Nephron (organoid): ENCODE results near the gene IL17RA.
A peak's percentile ranks its signal among the peaks of the same experiment; 100 is the strongest.

Experiments
- H3K27ac Mint-ChIP-seq, 3 experiments: 2 replicates each; pipeline ENCODE4 v1.8.0; 2020; ENCODE audit warnings: mixed read lengths in 3 of 3, mild to moderate bottlenecking in 2 of 3, moderate library complexity in 1 of 3
- H3K27me3 Mint-ChIP-seq: 2 replicates; pipeline ENCODE4 v1.8.0; 2021; ENCODE audit warnings: low read depth, mild to moderate bottlenecking, moderate library complexity, mixed read lengths
- H3K36me3 Mint-ChIP-seq: 2 replicates; pipeline ENCODE4 v1.8.0; 2020; ENCODE audit warnings: low read depth, mixed read lengths
- H3K4me1 Mint-ChIP-seq: 2 replicates; pipeline ENCODE4 v1.8.0; 2020; ENCODE audit warnings: mixed read lengths
- H3K4me3 Mint-ChIP-seq, 3 experiments: 2 replicates each; pipeline ENCODE4 v1.8.0; 2020; ENCODE audit warnings: mild to moderate bottlenecking in 3 of 3, mixed read lengths in 3 of 3, moderate library complexity in 2 of 3
- H3K9me3 Mint-ChIP-seq: 2 replicates; pipeline ENCODE4 v1.8.0; 2020; ENCODE audit warnings: mixed read lengths
- CTCF ChIP-seq, 3 experiments: fragments of 200-600 bp; sonication (generic); IDR thresholded peaks; one replicate each; pipeline ENCODE4 v1.5.0; 2021; ENCODE audit warnings: antibody characterized with exemption in 3 of 3; ENCODE audit not compliant: unreplicated experiment in 3 of 3

The IL17RA gene

GRCh38 chr22:17093081-17093480 lies 8.3 kb downstream of the IL17RA start:
- no peak overlapping the region for H3K4me3 Mint-ChIP-seq
- no peaks in the 10 kb centered on the region for H3K27me3 Mint-ChIP-seq
- no peaks in the 10 kb centered on the region for H3K36me3 Mint-ChIP-seq
- no peak for TF ChIP-seq CTCF (IDR thresholded peaks at IDR 0.05; ENCODE audit: unreplicated experiment in 3 of 3)
- H3K27ac Mint-ChIP-seq = no peak overlapping the region
- no peaks in the 10 kb centered on the region for H3K4me1 Mint-ChIP-seq
- no peaks in the 10 kb centered on the region for H3K9me3 Mint-ChIP-seq

GRCh38 chr22:17095538-17095937 lies 10.7 kb downstream of the IL17RA start:
- Mint-ChIP-seq H3K9me3 (no peaks in the 10 kb centered on the region), H3K27me3 (peaks cover 4% of the 10 kb centered on the region)

GRCh38 chr22:17096071-17096470 lies 11.3 kb downstream of the IL17RA start:
- TF ChIP-seq CTCF (IDR thresholded peaks at IDR 0.05; ENCODE audit: unreplicated experiment in 3 of 3) = no peak
- H3K4me3 Mint-ChIP-seq = no peak overlapping the region
- no peak overlapping the region for H3K27ac Mint-ChIP-seq
- H3K36me3 Mint-ChIP-seq = peaks cover 5% of the 10 kb centered on the region
- peaks cover 4% of the 10 kb centered on the region for H3K27me3 Mint-ChIP-seq
- H3K9me3 Mint-ChIP-seq = no peaks in the 10 kb centered on the region
- H3K4me1 Mint-ChIP-seq = no peaks in the 10 kb centered on the region

More at GRCh38 chr22:17095538-17095937, 10.7 kb downstream of the IL17RA start:
- Mint-ChIP-seq H3K27ac (no peak overlapping the region), H3K4me3 (no peak overlapping the region), H3K36me3 (no peaks in the 10 kb centered on the region), H3K4me1 (no peaks in the 10 kb centered on the region)
- peak in 1 of 3 experiments; percentile 12 for TF ChIP-seq CTCF (IDR thresholded peaks at IDR 0.05; ENCODE audit: unreplicated experiment in 3 of 3)

GRCh38 chr22:17097062-17097461 lies 12.3 kb downstream of the IL17RA start:
- no peak overlapping the region for H3K4me3 Mint-ChIP-seq

GRCh38 chr22:17097701-17098100 lies 12.9 kb downstream of the IL17RA start:
- no peak for TF ChIP-seq CTCF (IDR thresholded peaks at IDR 0.05; ENCODE audit: unreplicated experiment in 3 of 3)
- H3K4me1 Mint-ChIP-seq = no peaks in the 10 kb centered on the region
- H3K9me3 Mint-ChIP-seq = no peaks in the 10 kb centered on the region

More at GRCh38 chr22:17097062-17097461, 12.3 kb downstream of the IL17RA start:
- no peaks in the 10 kb centered on the region for H3K4me1 Mint-ChIP-seq
- H3K36me3 Mint-ChIP-seq = peaks cover 9% of the 10 kb centered on the region
- H3K27ac Mint-ChIP-seq = no peak overlapping the region
- H3K9me3 Mint-ChIP-seq = no peaks in the 10 kb centered on the region
- TF ChIP-seq CTCF (IDR thresholded peaks at IDR 0.05; ENCODE audit: unreplicated experiment in 3 of 3) = no peak
- H3K27me3 Mint-ChIP-seq = peaks cover 4% of the 10 kb centered on the region

GRCh38 chr22:17098379-17098819 lies 13.6 kb downstream of the IL17RA start:
- no peak overlapping the region for H3K27ac Mint-ChIP-seq
- H3K36me3 Mint-ChIP-seq = peaks cover 14% of the 10 kb centered on the region
- no peak for TF ChIP-seq CTCF (IDR thresholded peaks at IDR 0.05; ENCODE audit: unreplicated experiment in 3 of 3)
- no peaks in the 10 kb centered on the region for H3K9me3 Mint-ChIP-seq
- no peaks in the 10 kb centered on the region for H3K4me1 Mint-ChIP-seq
- peaks cover 4% of the 10 kb centered on the region for H3K27me3 Mint-ChIP-seq
- no peak overlapping the region for H3K4me3 Mint-ChIP-seq

More at GRCh38 chr22:17097701-17098100, 12.9 kb downstream of the IL17RA start:
- peaks cover 4% of the 10 kb centered on the region for H3K27me3 Mint-ChIP-seq
- no peak overlapping the region for H3K4me3 Mint-ChIP-seq
- no peak overlapping the region for H3K27ac Mint-ChIP-seq
- H3K36me3 Mint-ChIP-seq = peaks cover 14% of the 10 kb centered on the region
